HG03135 (cell line): ENCODE results near the gene BANP.
"Not testable (repeated sequence)": the region's sequence is repeated elsewhere in the genome, so short reads cannot be mapped to it uniquely, and the experiment has no call there.

Experiments used
- ATAC-seq: cut with Tn5 transposase; IDR thresholded peaks from one replicate; pipeline ENCODE4 v1.9.1; 2021; ENCODE audit warnings: mild to moderate bottlenecking, moderate library complexity; ENCODE audit not compliant: unreplicated experiment

BANP gene

DNA sequence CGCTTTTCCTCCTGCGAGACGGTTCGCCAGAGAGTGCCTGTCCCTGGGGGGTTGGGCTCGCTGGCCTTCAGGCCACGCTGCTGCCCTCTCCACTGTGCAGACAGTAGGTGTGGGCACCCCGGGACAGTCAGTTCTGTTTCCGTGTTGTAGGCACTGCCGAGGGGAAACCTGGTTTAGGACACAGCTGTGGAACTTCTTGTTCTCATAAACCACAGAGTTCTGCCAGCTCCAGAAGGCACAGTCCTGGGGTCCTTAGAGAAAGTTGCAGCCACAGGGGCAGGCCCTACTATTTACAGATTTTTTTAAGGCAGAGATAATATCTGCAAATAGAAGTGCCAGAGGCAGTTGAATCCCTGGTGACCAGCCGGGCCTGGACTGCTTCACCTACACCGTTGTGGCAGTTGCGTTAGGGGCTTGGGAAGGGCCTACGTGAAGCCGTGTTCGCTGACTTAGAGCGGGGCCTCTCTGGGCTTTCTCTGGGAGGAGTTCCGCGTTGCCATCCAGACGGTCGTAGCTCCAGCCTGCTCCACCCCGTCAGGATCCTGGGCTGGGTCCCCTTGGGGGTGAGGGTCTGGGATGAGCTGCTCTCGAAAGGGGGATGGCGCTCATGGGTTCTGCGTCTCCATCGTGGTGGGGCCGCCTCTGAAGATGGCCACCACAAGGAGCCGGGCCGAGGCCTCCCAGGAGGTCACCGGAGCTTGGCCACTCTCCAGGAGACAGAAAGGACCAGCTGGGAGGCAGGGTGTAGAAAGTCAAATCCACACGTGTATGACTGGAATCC is 126.3 kb downstream of the BANP start:
- no peak for ATAC-seq

DNA sequence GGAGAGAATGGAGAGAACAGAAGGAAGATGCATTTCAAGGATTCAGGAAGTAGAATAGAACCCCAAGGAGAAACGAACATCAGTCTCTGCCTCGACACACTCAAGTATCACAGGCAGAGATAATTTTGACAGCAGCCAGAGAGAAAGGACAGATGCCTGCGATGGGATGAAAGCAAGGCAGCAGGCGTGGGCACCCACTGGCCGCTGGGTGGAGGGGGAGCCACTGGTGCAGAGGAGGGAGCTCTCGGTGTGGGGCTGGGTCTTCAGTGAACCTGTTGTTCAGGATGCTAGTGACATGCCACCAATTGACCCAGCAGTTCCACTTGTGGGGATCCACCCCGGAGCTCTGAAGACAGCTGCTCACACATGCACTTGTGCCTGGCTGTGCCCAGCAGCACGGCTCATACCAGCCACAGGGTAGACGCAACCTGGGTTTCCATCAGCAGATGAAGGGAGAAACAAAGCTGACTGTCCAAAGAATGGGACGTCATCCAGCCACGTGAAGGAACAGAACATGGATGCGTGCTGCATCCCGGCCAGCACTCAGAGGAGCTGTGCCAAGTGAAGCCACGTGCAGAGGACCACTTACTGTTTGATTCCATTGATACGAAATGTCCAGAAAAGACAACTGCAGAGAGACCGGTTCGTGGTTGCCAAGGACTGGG is 127.0 kb downstream of the BANP start:
- no peak for ATAC-seq

DNA sequence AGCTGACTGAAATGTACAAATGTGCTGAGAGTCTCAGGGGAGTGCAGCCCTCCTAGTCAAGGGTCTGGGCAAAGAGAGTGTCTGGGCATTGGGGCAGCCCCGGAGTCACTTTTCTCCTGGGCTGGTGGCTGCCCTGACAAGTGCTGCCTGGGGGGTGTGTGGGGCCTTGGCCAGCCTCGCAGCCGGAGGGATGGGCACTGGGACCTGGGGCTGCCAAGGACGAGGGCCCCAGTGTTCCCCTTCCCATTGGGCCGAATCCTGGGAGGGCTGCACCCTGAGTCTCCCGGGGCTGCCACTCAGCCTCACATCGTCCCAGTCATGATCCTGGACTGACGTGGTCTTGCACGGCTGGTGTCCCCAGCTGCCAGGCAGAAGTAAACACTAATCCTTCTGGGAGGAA is 132.3 kb downstream of the BANP start:
- ATAC-seq: no peak

DNA sequence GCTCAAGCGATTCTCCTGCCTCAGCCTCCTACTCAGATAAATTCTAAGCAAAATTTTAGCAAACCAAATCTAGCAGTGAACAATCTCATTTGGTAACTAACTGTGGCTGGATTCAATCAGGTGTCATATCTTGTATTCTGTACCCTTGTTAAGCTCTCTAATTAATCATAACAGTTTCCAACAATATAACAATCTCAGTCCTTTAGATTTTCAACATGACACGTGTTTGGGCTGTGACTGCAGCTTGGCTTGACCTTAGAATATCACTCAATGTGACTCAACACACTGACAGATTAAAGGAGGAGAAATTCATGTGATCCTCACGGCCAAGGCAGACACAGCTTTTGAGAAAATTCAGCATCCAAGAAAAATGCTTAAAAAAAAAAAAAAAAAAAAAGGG is 133.6 kb downstream of the BANP start:
- ATAC-seq: no peak

DNA sequence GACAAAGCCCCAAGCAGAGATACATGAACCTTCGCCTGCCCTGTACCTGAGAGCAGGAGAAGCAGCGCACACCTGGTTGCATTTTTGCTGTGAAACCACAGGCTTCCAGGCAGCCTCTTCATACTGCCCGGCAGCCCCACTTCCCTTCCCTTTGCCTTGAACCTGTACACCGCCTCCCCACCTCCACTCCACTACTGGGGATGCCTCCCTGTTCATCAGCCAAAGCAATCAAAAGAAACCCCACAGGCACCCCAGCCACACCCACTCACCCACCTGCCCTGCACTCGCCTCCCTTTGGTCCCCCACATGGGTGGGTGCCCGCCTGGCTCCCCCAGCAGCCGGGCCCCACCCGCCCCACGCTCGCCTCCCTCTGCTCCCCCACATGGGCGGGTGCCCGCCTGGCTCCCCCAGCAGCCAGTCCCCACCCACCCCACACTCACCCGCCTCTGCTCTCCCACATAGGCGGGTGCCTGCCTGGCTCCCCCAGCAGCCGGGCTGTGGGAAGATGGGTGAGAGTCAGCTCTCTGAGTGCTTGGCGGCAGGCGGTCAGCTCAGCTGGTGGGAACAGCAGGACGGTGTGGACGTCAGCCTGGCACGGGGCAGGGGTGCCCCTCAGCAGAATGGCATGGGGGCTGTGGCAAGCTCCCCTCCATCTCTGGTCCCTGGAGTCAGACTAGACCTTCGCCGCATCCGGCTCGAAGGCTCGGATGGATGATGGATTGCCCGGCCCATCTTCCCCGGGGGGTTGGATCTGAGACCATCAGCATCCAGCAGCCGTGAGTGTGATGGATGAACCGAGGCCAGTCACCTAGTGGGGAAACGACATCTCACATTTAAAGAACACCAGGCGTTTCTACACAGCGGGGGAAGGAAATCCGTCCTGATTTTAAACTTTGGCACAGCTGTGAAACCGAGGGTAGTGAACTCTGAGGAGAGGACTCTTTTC is 135.6 kb downstream of the BANP start:
- ATAC-seq: no peak

DNA sequence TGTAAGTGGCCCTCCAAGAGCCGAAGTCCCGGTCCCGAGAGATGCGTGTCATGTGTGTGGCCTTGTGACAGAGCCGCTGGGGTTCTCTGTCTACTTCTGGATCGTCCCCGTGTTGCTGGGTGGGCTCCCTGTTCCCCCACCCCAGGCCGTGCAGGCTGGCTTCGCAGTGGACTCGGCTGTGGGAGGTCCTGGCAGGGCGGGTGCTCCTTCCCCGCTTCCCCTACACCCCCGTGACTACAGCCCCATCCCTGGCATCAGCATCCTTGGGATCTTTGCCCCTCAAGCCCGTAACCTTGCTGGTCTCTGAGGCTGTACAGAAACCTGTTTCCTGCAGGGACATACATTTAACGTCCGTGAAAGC is 136.3 kb downstream of the BANP start:
- no peak for ATAC-seq

DNA sequence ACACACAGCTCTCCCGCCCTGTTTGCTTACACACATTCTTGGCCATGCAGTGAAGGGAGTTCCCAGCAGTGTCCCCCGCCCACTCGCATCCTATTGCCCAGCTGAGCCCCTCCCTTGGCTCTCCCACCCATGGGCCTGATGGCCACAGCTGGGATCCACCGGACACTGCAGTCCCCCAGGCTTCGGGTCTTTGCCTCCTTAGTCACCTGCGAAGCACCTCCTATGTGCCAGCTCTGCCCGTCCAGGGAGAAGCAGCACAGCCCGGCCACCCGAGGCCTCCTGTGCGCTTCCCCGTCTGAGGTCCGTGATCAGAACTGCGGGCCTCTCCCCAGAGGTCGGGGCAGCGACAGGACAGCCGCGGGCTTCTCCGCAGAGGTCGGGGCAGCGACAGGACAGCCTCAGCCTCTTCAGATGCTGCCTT is 136.9 kb downstream of the BANP start:
- ATAC-seq: no peak

DNA sequence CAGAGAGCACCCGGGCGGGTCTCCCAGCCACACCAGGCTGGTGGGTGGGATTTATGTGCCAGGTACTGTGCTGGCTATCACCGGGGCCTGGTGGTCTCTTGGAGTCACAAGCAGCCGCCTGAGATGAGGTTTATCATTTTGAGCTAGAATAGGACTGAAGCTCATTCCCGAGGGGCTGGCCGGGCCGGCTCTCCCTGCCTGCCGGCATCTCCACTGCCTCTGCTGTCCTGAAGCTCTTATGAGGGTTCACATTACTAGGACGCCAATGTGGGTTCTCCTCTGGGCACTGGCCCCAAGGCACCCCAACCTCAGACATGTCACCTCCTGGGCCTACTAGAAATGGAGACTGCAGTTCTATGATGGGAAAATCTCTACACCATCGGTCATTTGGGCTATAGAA is 137.4 kb downstream of the BANP start:
- ATAC-seq: not testable (repeated sequence)

DNA sequence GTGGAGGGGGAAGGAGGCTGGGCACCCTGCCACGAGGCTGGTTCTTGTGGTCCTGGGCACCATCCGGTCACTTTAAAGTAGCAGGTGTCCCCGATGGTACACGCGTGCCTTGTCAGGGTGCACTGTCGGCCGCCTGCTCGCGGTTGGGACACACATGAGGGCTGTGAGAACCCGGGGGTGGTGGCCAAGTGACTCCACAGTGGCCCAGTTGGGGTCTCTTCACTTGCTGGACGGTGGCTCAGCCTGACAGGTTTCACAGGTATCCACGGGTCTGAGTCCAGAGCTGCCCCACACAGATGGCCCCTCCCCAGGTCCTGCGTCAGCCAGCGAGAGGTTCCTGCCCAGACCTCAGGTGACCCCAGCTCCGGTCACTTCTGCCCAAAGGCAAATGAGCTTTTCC is 137.8 kb downstream of the BANP start:
- not testable (repeated sequence) for ATAC-seq

DNA sequence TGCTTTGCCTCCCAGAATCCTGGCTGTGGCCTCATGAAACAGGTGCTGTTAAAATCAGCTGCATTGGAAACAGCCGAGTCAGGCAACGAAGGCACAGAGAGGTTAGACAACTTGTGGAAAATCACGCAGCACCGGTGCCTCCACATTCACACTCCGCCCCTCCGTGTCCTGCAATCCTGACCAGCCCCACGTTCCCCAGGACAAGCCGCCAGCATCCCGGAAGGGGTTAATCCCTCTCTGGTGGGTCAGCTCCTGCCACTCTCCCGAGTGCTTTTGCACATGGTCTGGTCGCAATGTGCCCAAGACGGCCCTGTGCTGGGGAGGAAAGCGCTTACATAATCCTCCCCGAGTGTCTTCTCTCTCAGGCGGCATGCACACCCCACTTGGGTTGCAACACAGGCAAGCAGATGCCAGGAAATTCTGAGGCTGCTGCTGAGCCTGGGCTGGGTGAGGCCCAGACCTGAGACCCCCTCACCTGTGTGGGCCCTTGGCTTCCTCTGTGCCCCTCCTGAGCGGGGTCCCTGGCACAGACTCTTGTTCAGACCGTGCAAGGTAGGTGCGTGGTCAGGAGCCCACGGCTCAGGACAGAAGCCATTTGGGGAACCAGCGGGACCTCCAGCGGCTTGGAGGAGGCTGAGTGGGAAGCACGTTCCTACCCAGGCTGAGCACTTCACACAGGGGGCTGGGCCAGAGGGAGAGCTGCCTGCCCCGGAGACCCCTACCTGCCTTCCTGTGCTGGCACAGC is 138.6 kb downstream of the BANP start:
- not testable (repeated sequence) for ATAC-seq

DNA sequence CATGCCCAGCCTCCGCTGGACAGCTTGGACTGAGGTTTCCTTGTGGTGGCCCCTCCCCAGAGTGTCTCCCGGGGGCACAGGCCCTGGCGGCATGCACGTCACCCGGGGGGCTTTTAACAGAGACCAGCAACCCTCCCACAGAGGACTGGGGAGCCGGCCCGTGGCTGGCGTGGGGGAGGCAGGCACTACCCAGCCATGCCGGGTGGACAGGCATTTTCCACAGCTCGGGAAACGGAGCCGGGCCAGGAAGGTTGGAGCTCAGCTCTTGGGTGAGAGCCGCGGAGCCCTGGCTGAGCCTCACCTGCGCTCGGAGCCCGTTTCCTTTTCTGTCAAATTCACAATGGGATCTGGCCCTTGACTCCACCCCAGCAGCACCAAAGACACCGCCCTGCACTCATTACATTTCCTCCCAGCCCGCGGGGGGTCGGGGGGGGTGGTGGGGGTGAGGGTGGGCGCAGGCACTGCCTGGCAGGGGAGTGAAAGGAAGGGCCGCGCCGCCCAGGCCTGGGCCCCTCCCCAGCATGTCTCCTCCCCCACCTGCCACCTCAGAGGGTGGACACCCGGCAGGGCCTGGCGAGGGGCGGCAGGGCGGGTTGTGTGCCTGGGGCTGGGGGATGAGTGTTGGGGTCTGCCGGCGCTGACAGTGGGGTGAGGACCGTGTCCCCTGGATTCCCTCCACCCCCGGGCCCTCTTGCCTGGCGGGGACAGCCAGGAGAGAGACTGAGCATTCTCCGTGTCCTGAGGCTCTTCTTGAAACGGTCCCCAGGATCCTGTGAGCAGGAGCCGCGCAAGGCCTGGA is 139.3 kb downstream of the BANP start:
- ATAC-seq: not testable (repeated sequence)

DNA sequence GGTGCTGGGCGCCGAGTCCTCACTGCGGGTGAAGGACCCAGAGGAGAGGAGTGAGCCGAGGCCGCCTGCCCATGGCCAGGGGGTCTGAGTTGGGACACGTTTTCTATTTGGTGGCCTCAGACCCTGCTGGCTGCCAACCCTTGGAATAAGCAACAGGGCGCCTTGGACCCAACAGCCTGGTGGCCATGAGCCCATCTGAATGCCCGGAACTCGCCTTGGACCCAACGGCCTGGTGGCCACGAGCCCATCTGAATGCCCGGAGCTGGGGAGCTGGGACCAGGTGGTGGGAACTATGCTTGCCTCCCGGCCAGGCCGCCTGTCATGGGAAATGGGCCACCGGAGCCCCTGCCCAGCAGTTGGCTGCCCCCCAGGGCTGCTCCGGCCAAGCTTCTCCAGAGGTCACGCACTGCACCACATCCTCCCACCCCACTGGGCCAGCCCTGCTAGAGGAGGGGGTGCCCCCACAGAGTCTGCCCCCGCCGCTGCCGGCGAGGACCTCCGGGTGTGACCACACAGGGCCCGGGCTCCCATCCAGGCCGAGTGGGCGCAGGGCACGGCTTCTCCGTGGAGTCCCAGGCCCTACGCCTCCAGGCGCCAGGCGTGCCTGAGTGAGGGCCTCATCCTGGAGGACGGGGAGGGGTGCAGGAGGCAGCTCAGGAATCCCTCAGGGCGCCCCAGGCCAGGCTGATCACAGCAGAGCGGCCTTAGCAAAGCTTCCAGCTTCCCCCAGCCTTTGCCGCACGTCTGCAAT is 140.2 kb downstream of the BANP start:
- ATAC-seq: not testable (repeated sequence)

DNA sequence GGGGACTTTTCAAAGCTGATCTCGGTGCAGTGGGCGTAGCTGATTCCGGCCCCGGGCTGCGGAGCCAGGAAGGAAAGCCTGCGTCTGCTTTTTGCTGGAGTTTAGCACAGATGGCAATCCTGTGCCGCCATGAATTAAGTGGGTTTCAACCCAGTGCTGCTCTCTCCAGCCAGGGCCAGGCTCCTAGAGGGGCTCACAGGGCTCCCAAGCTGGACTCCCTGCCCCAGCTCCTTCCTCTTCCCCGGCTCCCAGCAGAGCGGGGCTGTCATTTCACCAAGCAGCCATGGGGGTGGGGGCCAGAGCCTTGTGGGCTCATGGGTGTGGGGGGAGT is 140.7 kb downstream of the BANP start:
- ATAC-seq: not testable (repeated sequence)

DNA sequence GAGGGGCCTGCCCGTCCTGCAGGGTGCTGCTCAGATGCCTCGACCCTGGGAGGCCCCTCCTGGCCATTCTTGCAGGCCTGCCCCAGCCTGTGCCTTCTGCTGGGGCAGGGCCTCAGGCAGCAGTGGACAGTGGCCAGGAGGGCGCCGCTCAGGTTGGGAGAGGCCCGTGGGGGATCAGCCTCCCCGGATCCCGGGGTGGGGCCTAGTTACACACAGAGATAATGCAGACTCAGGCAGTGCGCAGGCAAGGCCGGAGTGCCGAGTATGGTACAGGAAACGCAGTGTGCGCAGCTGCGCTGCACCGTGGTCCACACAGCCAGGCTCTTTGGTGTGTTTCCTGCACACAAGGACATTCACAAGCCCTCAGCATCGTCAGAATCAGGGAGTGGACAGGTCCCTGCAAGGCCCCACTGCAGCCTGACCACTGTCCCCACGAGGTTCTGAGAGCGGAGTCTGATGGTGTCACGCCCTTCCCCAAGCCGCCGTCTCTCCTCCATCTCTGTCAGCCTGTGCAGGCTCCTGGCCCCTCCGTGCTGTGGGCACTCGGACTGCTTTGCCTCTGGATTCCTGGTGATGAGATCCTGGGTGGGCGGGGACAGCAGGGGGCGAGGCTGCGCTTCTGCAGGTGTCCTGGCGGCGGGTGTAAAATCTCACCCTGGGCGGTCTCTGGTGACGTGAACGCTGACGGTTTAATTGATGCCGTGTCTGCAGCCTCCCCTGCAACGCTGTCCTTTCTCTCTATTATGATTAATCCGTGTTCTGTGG is 141.7 kb downstream of the BANP start:
- ATAC-seq: not testable (repeated sequence)

DNA sequence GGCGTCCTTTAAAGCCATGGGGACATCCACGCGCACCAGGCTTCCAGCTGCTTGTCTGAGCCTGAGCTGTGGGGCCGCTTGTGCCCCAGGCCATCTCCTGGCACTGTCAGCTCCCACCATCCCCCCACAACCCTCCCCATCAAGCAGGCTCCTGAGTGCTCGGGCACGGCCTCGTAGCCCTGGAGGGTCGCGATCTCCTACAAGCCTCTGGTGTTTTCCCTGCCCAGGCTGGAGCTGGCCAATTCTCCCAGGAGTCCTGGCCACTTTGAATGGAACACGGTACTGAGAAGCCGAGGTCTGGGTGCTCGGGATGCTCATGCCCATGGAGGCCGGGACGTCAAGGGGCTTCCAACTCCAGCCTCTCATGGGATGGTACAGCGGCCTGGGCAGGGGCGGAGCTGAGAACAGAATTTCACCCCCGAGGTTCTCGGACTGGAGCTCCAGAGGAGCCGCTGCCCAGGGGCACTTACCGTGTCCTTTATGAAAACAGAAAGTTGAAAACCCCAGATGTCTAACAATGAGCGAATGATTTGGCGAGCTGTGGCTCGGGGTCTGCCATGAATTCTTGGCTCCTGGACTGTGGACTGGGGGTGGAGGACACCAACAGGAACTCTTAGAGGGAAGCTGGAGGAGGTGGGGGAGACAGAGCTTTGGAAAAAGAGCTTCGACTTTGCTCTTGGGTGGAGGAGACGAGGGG is 142.5 kb downstream of the BANP start:
- not testable (repeated sequence) for ATAC-seq

DNA sequence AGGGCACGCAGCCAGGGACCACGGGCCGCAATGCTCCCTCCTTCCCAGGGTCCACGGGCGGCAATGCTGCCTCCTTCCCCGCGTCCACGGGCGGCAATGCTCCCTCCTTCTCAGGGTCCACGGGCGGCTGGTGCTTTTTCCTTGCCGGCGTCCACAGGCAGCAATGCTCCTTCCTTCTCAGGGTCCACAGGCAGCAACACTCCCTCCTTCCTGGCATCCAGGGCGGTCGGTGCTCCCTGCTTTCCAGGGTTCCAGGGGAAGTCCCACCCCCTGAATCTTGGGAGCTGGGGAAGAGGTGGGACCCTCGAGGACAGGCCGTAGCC is 143.0 kb downstream of the BANP start:
- not testable (repeated sequence) for ATAC-seq

DNA sequence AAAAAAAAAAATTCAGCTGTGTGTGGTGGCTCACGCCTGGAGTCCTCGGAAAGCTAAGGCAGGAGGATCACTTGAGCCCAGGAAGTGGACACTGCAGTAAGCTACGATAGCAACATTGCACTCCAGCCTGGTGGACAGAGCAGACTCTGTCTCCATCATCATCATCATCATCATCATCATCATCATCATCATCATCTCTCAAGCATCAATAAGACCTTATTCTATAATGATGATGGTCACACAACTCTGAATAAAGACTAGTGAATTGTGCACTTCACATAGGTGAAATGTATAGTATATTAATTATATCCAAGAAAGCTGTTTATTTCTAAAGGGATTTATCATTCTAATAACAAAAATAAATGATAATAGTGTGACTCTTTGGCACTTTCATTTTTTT is 143.7 kb downstream of the BANP start:
- not testable (repeated sequence) for ATAC-seq

DNA sequence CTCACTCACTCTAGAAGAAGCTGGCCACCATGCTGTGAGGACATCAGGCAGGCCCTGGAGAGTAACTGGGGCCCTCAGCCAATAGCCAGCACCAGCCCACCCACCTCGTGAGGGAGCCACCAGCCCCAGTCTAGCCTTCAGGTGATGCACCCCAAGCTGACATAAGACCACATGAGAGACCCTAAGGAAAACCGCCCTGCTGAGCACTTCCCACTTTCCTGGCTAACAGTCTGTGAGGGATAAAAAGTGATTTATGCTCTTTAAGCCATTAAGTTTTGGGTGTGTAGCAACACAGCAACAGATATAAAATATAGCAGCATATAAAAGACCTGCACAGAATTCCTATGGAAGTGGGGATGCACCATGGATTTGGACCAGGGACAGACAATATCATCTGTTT is 145.4 kb downstream of the BANP start:
- not testable (repeated sequence) for ATAC-seq
